Measurements from ENCODE around the gene FLOT2.

GRCh38 chr17:28864991-28865849 is 32.3 kb downstream of the FLOT2 start:
- no peak for TF ChIP-seq POLR2A (IDR thresholded peaks at IDR 0.05)
- no peak for TF ChIP-seq CTCF (IDR thresholded peaks at IDR 0.05)

Measured in adrenal gland (tissue), 5 donors.